HepG2 (cell line): Measurements from ENCODE around the gene C16orf89. TPM values are rescaled to one million over a fixed set of nuclear protein-coding genes. Genes with fewer than 3 reads are reported as not detected.
A peak's percentile ranks its signal among the peaks of the same experiment; 100 is the strongest.

Experiments
- CREB1 ChIP-seq, 2 experiments: fragments of 450-650 bp in 1 of 2; IDR thresholded peaks; 2 replicates each; pipeline ENCODE4 v1.6.1; 2016 to 2017; ENCODE audit warnings: control low read depth in 1 of 2, mild to moderate bottlenecking in 1 of 2, missing compliant biosample characterization in 1 of 2, missing genetic modification characterization in 1 of 2
- HNRNPLL ChIP-seq: fragments of 200-400 bp; formaldehyde crosslinking; IDR thresholded peaks from 2 replicates; pipeline ENCODE4 v1.6.1; 2017; ENCODE audit warnings: mild to moderate bottlenecking, low read depth, low read length; ENCODE audit not compliant: poor library complexity, severe bottlenecking
- KDM1A ChIP-seq: IDR thresholded peaks from 2 replicates; pipeline ENCODE4 v1.6.1; 2016; ENCODE audit warnings: missing compliant biosample characterization
- NR2F6 ChIP-seq, 2 experiments: IDR thresholded peaks; 2 replicates each; pipeline ENCODE4 v1.6.1; 2016; ENCODE audit warnings: antibody characterized with exemption in 1 of 2, mild to moderate bottlenecking in 1 of 2
- POLR2A ChIP-seq, 2 experiments: IDR thresholded peaks; 2 replicates each; pipeline ENCODE4 v1.6.1; 2011; ENCODE audit warnings: low read depth in 2 of 2, low read length in 2 of 2, mild to moderate bottlenecking in 1 of 2, moderate library complexity in 1 of 2; ENCODE audit not compliant: insufficient read depth in 1 of 2
- STAG1 ChIP-seq: sonication (generic); formaldehyde crosslinking; IDR thresholded peaks from 2 replicates; pipeline ENCODE4 v1.4.0; 2020; ENCODE audit warnings: missing genetic modification reagents
- TEAD3 ChIP-seq: optimal IDR thresholded peaks from 2 replicates; pipeline ENCODE3; 2016; ENCODE audit warnings: borderline replicate concordance
- THRA ChIP-seq: sonication (generic); formaldehyde crosslinking; IDR thresholded peaks from 2 replicates; pipeline ENCODE4 v1.4.0; 2020; ENCODE audit warnings: missing genetic modification reagents, borderline replicate concordance
- ZNF225 ChIP-seq: sonication (generic); formaldehyde crosslinking; IDR thresholded peaks from 2 replicates; pipeline ENCODE4 v1.4.0; 2020; ENCODE audit warnings: mild to moderate bottlenecking, missing genetic modification reagents
- ZNF33A ChIP-seq: sonication (generic); formaldehyde crosslinking; IDR thresholded peaks from 2 replicates; pipeline ENCODE4 v1.5.1; 2020; ENCODE audit warnings: missing genetic modification reagents, mild to moderate bottlenecking, moderate library complexity, borderline replicate concordance
- ZNF414 ChIP-seq: sonication (generic); formaldehyde crosslinking; IDR thresholded peaks from 2 replicates; pipeline ENCODE4 v1.5.0; 2020; ENCODE audit warnings: missing genetic modification reagents
- ZNF547 ChIP-seq: sonication (generic); formaldehyde crosslinking; IDR thresholded peaks from 2 replicates; pipeline ENCODE4 v1.5.1; 2020; ENCODE audit warnings: mild to moderate bottlenecking, missing genetic modification reagents
- ZNF746 ChIP-seq: sonication (generic); formaldehyde crosslinking; IDR thresholded peaks from 2 replicates; pipeline ENCODE4 v1.8.0; 2022; ENCODE audit warnings: mild to moderate bottlenecking, missing genetic modification reagents
- ZSCAN21 ChIP-seq: sonication (generic); formaldehyde crosslinking; IDR thresholded peaks from 2 replicates; pipeline ENCODE4 v1.8.0; 2022; ENCODE audit warnings: mild to moderate bottlenecking, missing genetic modification reagents, moderate library complexity, borderline replicate concordance
- polyA plus RNA-seq, 8 experiments: library from polyadenylated mRNA; depleted of rRNA in 3 of 8; stranded (reverse) in 7 of 8; unstranded in 1 of 8; fragments of >200 nt; fragmentation: Illumina TruSeq in 4 of 8; extraction: Trizol in 4 of 8; gene quantifications; 2 replicates each; pipeline versions ENCODE4 v1.2.1 to v1.2.3, GENCODE V29; 2011 to 2016; ENCODE audit warnings: low read depth in 4 of 8, missing spikeins in 1 of 8, mixed read lengths in 1 of 8; ENCODE audit not compliant: insufficient read depth in 1 of 8
- total RNA-seq, 5 experiments: library from RNA; depleted of rRNA; stranded (reverse); fragments of >200 nt; fragmentation: Illumina TruSeq; extraction: Trizol; gene quantifications; 2 replicates each; pipeline ENCODE4 v1.2.3, GENCODE V29; 2016; ENCODE audit warnings: low read depth in 1 of 5
- TF ChIP-seq, protein P1 (sequence below): sonication (generic); formaldehyde crosslinking; IDR thresholded peaks from 2 replicates; pipeline ENCODE4 v1.5.1; 2020; ENCODE audit warnings: mild to moderate bottlenecking, missing genetic modification reagents, borderline replicate concordance
- TF ChIP-seq, protein P2 (sequence below), 2 experiments: sonication (generic) in 1 of 2; formaldehyde crosslinking in 1 of 2; IDR thresholded peaks; 2 replicates each; pipeline versions ENCODE4 v1.4.0 to v1.6.1; 2016 to 2020; ENCODE audit warnings: borderline replicate concordance in 1 of 2, low read depth in 1 of 2, mild to moderate bottlenecking in 1 of 2, missing genetic modification reagents in 1 of 2

Gene C16orf89
- total and polyA plus RNA-seq, 2 of the 13 experiments (the other 11 are each of a cell fraction or from before 2014, with no cell fraction given), result 1.9 to 3.4 TPM

- TF ChIP-seq, protein P1, sequence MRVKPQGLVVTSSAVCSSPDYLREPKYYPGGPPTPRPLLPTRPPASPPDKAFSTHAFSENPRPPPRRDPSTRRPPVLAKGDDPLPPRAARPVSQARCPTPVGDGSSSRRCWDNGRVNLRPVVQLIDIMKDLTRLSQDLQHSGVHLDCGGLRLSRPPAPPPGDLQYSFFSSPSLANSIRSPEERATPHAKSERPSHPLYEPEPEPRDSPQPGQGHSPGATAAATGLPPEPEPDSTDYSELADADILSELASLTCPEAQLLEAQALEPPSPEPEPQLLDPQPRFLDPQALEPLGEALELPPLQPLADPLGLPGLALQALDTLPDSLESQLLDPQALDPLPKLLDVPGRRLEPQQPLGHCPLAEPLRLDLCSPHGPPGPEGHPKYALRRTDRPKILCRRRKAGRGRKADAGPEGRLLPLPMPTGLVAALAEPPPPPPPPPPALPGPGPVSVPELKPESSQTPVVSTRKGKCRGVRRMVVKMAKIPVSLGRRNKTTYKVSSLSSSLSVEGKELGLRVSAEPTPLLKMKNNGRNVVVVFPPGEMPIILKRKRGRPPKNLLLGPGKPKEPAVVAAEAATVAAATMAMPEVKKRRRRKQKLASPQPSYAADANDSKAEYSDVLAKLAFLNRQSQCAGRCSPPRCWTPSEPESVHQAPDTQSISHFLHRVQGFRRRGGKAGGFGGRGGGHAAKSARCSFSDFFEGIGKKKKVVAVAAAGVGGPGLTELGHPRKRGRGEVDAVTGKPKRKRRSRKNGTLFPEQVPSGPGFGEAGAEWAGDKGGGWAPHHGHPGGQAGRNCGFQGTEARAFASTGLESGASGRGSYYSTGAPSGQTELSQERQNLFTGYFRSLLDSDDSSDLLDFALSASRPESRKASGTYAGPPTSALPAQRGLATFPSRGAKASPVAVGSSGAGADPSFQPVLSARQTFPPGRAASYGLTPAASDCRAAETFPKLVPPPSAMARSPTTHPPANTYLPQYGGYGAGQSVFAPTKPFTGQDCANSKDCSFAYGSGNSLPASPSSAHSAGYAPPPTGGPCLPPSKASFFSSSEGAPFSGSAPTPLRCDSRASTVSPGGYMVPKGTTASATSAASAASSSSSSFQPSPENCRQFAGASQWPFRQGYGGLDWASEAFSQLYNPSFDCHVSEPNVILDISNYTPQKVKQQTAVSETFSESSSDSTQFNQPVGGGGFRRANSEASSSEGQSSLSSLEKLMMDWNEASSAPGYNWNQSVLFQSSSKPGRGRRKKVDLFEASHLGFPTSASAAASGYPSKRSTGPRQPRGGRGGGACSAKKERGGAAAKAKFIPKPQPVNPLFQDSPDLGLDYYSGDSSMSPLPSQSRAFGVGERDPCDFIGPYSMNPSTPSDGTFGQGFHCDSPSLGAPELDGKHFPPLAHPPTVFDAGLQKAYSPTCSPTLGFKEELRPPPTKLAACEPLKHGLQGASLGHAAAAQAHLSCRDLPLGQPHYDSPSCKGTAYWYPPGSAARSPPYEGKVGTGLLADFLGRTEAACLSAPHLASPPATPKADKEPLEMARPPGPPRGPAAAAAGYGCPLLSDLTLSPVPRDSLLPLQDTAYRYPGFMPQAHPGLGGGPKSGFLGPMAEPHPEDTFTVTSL (CRISPR knock-in tag), result 0 out of 2 replicates have a peak, but pooled peaks have one; percentile 41
- TF ChIP-seq, protein P2, sequence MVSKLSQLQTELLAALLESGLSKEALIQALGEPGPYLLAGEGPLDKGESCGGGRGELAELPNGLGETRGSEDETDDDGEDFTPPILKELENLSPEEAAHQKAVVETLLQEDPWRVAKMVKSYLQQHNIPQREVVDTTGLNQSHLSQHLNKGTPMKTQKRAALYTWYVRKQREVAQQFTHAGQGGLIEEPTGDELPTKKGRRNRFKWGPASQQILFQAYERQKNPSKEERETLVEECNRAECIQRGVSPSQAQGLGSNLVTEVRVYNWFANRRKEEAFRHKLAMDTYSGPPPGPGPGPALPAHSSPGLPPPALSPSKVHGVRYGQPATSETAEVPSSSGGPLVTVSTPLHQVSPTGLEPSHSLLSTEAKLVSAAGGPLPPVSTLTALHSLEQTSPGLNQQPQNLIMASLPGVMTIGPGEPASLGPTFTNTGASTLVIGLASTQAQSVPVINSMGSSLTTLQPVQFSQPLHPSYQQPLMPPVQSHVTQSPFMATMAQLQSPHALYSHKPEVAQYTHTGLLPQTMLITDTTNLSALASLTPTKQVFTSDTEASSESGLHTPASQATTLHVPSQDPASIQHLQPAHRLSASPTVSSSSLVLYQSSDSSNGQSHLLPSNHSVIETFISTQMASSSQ (IDR thresholded peaks at IDR 0.05; ENCODE audit: low read depth), result no peak
- TF ChIP-seq, protein P2 (CRISPR knock-in tag; IDR thresholded peaks at IDR 0.05; ENCODE audit: borderline replicate concordance), result peak; percentile 11; the same call in 1 of the 2 replicates
- TF ChIP-seq ZNF547 (CRISPR knock-in tag) (0 out of 2 replicates have a peak, but pooled peaks have one; percentile 6), ZNF414 (CRISPR knock-in tag) (no peak; the same call in 1 of the 2 replicates), ZNF225 (CRISPR knock-in tag) (no peak), TEAD3 (no peak), THRA (CRISPR knock-in tag) (peak; percentile 70; the same call in 1 of the 2 replicates), HNRNPLL (no peak), KDM1A (CRISPR knock-in tag) (0 out of 2 replicates have a peak, but pooled peaks have one; percentile 44), ZSCAN21 (CRISPR knock-in tag) (no peak), ZNF33A (CRISPR knock-in tag) (no peak), NR2F6 (IDR thresholded peaks at IDR 0.05) (peak; percentile 60), NR2F6 (CRISPR knock-in tag; IDR thresholded peaks at IDR 0.05) (peak; percentile 68; the same call in 1 of the 2 replicates), CREB1 (IDR thresholded peaks at IDR 0.05) (no peak), CREB1 (CRISPR knock-in tag; IDR thresholded peaks at IDR 0.05) (peak; percentile 54; the same call in 1 of the 2 replicates), STAG1 (CRISPR knock-in tag) (no peak), POLR2A (IDR thresholded peaks at IDR 0.05; ENCODE audit: insufficient read depth in 1 of 2, low read depth in 2 of 2, low read length in 2 of 2) (peak in 1 of 2 experiments; percentile 77; a peak in 2 of 4 replicates), ZNF746 (CRISPR knock-in tag) (0 out of 2 replicates have a peak, but pooled peaks have one; percentile 43)
Measured at GRCh38 chr16:5032748-5033167, 33.0 kb downstream of the C16orf89 start (continued).
